Esophagus mucosa (tissue), 1 donor: ENCODE measurements around the gene AGAP3. TPM values are rescaled to one million over a fixed set of nuclear protein-coding genes. Genes with fewer than 3 reads are reported as not detected.
A peak's percentile ranks its signal among the peaks of the same experiment; 100 is the strongest.
"Not testable (repeated sequence)": the region's sequence is repeated elsewhere in the genome, so short reads cannot be mapped to it uniquely, and the experiment has no call there.

Experiments used
- ATAC-seq: fragments of 200-7000 bp; cut with Tn5 transposase; one replicate; pipeline ENCODE4 v1.9.1; 2020
- total RNA-seq: library from RNA; stranded (reverse); gene quantifications from one replicate; pipeline ENCODE4 v1.2.4, GENCODE V29; 2023
- donor health status: DM: yes; HTN: yes; CAD: no.

AGAP3 gene
- 76.1 TPM for total RNA-seq

DNA sequence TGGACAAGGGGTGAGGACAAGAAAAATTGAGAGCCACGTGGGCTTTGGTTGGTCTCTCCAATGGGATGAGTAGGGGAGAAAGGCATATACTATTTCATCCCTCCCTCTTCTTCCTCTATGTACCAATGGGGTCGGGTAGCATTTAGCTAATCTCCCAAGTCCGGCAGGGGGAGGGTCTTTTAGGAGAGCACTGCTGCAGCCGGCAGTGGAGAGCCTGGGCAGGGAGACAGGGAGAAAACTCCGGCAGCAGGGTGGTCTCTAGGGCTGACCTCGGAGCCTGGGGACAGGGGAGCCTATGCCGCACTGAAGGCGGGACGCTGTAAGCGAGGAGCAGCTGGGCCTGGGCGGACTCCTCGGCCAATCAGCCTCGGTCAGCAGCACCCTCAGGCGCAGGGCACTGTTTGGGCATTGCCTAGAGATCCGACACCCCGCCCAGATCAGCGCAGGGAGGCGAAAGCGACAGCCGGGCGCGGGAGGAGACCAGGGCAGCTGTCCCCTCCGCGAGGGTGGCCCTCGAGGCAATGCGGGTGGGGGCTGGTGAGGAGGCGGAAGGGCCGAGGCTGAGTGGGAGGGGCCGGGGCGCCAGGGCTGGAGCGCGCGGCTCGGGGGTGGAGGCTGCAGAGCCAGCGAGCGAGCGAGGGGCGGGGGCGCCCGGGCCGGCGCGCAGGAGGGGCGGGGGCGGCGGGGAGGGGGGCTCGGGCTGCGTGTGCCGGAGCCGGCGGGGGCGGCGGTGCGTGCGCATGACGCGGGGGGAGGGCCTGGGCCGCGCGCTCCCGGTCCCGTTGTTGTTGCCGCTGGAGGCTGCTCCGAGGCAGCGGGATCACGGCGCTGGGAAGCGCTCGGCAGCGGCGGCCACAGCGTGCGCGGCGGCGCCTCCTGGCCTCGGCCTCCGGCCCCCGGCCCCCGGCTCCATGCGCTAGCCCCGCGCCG is at the start of gene AGAP3:
Gene AGAP3 (plus strand): TSS at position 785 of the 930 bp plus-strand sequence. CDS start 267 bp downstream, outside the sequence.
- peak; percentile 31 for ATAC-seq

DNA sequence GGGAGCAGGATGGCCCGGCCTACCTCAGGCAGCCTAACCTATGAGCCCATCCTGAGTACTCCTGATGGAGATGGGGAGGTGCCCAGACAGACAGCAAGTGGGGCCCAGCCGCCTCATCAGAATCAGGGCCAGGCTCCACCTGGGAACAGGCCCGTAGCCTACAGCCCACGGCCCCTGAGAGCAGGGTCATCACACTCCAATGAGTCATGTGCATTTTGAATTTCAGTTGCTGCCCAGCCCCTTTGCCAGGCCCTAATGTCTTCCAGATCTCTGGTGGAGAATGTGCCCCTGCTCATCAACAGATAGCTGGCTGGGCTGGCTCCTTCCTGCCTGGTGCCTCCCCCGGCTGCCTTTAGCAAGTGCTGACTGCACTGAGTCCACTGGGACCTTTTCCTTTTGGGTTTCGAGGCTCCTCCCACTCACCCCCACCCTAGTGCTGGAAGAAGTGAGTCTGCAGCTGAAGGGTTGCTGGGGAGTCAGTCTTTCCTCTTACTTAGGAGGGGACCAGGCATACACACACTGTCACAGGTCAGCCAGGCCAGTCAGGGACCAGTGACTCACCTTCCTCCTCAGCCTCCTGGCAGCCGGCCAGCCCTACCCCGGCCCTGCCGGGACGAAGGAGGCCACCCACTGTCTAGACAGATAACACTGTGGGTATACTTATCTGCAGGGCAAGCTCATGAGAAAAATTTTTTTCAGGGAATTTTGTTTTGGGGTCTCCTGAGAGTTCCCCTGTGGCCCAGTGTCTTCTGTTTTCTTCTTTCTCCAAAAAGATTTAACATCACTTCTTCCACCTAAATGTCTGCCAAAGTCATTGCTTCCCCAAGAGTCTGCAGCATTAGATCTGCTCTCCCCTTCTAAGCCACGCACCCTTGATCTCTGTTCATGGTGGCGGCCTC is 47.1 kb upstream of the AGAP3 start:
- ATAC-seq: peak; percentile 78

GRCh38 chr7:151039850-151040548 is 46.3 kb upstream of the AGAP3 start:
- no peak for ATAC-seq

GRCh38 chr7:151040616-151041375 is 45.5 kb upstream of the AGAP3 start:
- ATAC-seq: no peak

DNA sequence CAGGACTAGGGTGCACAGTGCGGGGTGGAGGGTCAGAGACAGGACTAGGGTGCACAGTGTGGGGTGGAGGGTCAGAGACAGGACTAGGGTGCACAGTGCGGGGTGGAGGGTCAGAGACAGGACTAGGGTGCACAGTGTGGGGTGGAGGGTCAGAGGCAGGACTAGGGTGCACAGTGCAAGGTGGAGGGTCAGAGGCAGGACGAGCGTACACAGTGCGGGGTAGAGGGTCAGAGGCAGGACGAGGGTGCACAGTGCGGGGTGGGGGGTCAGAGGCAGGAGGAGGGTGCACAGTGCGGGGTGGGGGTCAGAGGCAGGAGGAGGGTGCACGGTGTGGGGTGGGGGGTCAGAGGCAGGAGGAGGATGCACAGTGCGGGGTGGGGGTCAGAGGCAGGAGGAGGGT is 42.8 kb upstream of the AGAP3 start:
- ATAC-seq: not testable (repeated sequence)

GRCh38 chr7:151043959-151044358 is 42.3 kb upstream of the AGAP3 start:
- no peak for ATAC-seq

DNA sequence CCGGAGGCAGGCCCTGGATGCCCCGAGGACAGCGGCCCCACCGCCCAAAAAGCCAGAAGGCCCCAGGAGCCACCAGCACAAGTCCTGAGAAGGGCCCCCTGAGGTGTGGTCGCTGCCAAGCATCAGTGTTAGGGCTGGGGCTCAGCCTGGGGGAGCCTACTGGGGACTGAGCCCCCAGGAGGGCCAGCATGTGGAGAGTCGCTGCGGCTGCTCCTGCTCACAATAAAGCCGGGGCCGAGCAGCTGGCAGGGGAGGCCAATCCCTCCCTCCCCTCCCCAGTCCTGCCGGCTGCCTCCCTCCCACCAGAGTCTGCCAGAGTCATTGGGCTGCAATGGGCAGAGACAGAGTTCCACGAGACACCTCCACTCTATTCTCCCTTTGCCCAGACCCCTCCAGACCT is 41.0 kb upstream of the AGAP3 start:
- no peak for ATAC-seq

DNA sequence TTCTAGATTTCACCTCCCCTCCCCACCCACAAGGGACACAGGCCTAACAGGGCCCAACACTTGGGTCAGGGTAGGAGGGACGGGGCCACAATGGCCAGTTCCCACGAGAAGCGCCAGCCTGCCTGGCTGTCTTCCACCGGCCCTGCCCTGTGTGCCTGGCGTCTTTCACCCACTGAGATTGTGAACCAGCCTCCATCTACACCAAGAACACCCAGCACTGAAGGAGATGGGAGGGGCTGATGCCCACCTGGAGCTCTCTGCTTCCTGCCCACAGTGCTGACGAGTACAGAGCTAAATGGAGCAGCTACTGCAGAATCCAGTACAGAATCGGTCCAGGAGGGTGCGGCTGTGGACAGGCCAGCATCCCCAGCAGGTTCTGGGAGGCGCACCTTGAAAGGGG is 40.3 kb upstream of the AGAP3 start:
- ATAC-seq: no peak

GRCh38 chr7:151046603-151047573 is 39.4 kb upstream of the AGAP3 start:
- no peak for ATAC-seq

GRCh38 chr7:151047976-151048815 is 38.1 kb upstream of the AGAP3 start, which contains the start of gene ASIC3:
TSS of gene ASIC3 (plus strand) at chr7:151048531. CDS start at chr7:151048886, 355 bp downstream.
- no peak for ATAC-seq

DNA sequence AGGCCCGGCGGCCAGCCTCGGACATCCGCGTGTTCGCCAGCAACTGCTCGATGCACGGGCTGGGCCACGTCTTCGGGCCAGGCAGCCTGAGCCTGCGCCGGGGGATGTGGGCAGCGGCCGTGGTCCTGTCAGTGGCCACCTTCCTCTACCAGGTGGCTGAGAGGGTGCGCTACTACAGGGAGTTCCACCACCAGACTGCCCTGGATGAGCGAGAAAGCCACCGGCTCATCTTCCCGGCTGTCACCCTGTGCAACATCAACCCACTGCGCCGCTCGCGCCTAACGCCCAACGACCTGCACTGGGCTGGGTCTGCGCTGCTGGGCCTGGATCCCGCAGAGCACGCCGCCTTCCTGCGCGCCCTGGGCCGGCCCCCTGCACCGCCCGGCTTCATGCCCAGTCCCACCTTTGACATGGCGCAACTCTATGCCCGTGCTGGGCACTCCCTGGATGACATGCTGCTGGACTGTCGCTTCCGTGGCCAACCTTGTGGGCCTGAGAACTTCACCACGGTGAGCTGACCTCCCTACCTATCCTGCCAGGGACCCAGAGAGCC is 37.3 kb upstream of the AGAP3 start:
- no peak for ATAC-seq

DNA sequence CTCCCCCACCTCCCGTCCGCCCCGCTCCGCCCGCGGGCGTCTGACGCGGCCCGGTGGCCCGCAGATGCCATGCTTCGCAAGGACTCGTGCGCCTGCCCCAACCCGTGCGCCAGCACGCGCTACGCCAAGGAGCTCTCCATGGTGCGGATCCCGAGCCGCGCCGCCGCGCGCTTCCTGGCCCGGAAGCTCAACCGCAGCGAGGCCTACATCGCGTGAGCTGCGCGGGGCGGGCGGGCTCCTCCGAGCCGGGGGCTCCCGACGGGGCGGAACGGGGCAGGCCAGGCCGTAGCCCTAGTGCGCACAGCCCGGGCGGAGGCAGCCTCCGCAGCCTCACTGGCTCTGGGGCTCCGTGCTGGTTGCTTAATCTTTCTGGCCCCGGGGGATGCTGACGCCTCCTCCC is 35.2 kb upstream of the AGAP3 start:
- peak; percentile 66 for ATAC-seq

DNA sequence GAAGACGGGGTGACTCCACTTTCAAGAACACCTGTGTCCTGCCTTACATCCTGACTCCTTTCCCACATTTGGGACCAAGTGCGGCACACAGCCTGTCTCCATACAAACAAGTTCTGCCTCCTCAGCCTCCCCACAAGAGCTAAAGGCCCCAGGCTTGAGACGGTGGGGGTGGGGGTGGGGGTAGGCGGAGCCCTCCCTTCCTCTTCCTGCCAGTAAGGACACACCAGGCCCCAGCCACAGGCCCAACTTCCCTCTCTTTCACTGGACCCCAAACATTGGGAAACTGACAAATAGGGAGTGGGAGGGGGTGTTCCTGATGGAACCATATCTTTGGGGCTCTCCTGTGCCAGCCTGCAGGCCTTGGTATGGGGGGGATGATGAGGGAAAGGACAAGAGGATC is 33.2 kb upstream of the AGAP3 start:
- ATAC-seq: no peak

DNA sequence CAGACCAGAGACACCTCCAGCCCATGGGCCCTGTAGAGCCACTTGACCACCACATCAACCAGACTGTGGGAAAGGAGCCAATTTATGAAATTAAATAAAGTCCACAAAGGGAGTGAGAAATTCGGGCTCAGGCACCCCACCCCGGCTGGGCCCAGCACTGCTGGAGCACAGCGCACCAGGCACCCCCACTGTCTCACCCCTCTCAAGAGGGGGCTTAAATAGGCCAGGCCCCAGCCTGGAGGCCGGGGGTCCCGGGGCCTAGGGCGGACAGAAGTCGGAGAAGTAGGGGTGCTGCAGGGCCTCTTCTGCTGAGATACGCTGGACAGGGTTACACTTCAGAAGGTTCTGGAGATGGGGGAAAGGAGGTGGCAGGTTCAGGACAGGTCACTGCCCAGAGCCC is 32.5 kb upstream of the AGAP3 start:
- no peak for ATAC-seq

- ATAC-seq: no peak
Measured at GRCh38 chr7:151056283-151056665, 30.0 kb upstream of the AGAP3 start.

GRCh38 chr7:151056666-151057505 is 29.4 kb upstream of the AGAP3 start:
- no peak for ATAC-seq

DNA sequence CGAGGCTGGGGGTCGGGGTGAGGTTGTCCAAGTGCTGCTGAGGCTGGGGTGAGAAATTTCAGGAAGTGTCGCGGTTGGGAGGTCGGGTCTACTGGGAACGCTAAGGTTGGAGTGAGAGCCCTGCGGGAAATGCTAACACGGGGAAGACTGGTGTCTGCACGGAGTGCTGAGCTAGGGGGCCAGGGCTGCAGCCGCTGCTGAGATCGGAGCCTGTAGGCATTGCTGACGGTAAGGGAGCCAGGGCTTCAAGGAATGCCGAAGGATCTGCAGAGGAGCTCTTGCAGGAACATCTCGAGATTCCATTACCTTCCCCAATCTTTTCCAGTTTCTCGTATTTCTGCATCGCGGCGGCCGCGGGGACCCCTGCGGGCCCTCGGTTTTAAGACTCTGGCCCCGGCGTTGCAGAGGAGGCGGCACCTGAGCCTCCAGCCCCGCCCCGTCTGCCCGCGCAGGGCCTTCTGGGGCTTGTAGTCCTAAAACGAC is 28.7 kb upstream of the AGAP3 start, which contains the start of gene CDK5:
Gene CDK5 (minus strand): TSS at position 392 of the 483 bp plus-strand sequence. CDS start 49 bp downstream, at position 343.
- ATAC-seq: no peak
